Measurements from ENCODE around the gene NUP37.
"Not testable (repeated sequence)": the region's sequence is repeated elsewhere in the genome, so short reads cannot be mapped to it uniquely, and the experiment has no call there.

Gene NUP37

GRCh38 chr12:102089228-102089835 lies 30.6 kb downstream of the NUP37 start:
- DNase-seq (ENCODE audit: low read depth): not testable (repeated sequence)

DNA sequence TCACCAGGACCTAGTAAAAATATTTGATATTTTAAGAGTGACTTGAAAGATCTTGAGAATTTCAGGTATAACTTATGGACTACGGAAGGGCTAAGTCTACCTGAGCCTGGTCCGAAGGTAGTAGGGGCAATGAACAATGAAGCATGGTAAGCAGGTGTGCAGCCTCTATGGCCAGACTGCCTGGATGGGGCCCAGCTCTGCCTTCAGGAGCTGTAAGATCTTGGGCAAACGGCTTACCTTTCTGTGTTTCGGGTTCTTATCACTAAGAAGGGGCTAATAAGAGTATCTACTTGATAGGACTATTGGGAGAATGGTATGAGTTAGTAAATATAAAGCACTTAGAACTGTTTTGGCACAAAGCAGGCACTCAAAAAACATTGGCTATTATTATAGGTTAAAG lies 39.1 kb downstream of the NUP37 start:
- DNase-seq (ENCODE audit: low read depth): no peak

DNA sequence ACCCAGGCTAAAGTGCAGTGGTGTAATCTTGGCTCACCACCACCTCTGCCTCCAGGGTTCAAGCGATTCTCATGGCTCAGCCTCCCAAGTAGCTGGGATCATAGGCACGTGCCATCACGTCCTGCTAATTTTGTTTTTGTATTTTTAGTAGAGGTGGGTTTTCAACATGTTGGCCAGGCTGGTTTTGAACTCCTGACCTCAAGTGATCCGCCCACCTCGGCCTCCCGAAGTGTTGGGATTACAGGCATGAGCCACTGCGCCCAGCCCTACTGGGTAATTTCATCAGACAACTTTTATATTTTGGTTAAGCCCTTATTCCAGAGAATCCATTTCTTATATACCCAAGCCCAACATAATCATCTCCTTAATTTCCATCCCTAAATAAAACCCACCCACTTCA lies 47.8 kb downstream of the NUP37 start:
- DNase-seq (ENCODE audit: low read depth): not testable (repeated sequence)

GRCh38 chr12:102069707-102070106 lies 50.2 kb downstream of the NUP37 start:
- DNase-seq (ENCODE audit: low read depth): no peak

DNA sequence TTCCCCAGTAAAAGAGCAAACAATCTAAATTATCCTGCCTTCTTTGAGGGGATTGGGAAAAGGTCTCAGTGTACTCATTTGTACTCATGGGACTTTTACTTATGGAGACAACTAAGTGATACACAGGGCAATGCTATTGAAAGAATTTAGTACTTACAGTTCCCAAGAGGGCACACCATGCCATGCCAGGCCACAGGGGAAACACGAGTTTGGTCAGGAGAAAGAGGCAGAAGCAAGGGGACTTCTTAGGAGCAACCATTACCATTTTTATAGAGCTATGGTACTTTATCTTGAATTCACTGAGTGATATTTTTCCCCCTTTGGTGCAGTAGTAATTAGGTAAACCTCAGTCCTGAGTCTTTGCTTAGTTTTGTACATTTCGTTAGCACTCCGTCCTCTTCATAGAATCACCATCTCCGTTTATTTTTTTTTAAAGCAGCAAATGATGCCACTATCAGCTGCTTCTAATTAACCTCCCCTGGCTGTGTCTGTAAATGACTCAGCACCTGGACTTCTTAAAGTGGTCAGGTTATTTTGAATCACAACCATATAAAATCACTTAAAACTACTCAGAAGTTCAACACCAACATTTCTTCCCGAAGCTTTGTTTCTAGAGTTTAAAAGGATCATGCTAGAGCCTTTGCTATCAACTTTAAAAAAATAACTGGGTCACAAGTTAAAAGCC lies 52.2 kb downstream of the NUP37 start:
- peak; percentile 67 for DNase-seq (ENCODE audit: low read depth)

- no peak for DNase-seq (ENCODE audit: low read depth)
Measured at GRCh38 chr12:102064476-102064875, 55.4 kb downstream of the NUP37 start.

GRCh38 chr12:102063069-102063468 lies 56.8 kb downstream of the NUP37 start:
- no peak for DNase-seq (ENCODE audit: low read depth)

GRCh38 chr12:102062419-102062806 lies 57.5 kb downstream of the NUP37 start:
- DNase-seq (ENCODE audit: low read depth): no peak

DNA sequence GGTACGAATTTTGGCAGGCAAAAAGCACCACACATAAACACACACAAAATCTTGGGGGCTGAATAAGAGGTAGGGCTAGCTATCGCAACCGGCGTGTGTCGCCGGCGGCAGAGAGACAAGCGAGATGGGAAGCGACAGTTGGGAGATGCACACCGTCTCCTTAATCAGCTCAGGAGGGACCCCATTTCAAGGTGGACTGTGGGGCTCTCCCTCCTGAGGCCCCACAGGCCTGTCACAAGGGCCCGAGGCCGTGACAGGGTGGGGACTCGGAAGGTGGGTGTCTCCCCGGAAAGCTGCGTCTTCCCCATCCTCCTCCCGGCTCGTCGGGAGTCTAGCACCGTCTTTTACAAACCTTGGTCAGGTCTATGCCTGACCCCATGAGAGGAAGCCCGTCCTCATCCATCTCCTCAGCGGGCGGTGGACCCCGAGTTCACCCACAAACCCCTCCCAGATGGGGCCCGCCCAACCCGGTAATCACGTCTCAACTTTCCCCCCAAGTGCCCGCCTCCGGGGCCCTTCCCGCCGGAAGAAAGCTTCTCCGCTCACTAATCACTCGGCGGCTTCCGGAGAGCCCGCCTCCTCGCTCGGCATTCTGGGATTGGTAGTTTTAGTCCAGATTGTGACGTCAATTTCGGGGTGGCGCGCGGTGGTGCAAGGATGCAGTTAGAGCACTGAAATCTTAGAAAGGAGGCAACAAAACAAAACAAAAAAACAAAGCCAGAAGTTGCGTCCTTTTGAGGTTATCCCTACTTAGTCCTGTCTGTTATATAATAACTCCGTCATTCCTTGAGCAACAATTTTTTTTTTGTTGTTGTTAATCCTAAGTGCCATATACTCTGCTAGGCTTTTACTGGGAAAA lies 58.1 kb downstream of the NUP37 start, which contains the start of gene WASHC3:
WASHC3 (minus strand) TSS at position 432 of the 859 bp plus-strand sequence; CDS start at position 403, 29 bp downstream.
- DNase-seq (ENCODE audit: low read depth): peak; percentile 93

- DNase-seq (ENCODE audit: low read depth): no peak
Measured at GRCh38 chr12:102061096-102061559, 58.8 kb downstream of the NUP37 start.

GRCh38 chr12:102059343-102059742 lies 60.6 kb downstream of the NUP37 start:
- DNase-seq (ENCODE audit: low read depth): no peak

DNA sequence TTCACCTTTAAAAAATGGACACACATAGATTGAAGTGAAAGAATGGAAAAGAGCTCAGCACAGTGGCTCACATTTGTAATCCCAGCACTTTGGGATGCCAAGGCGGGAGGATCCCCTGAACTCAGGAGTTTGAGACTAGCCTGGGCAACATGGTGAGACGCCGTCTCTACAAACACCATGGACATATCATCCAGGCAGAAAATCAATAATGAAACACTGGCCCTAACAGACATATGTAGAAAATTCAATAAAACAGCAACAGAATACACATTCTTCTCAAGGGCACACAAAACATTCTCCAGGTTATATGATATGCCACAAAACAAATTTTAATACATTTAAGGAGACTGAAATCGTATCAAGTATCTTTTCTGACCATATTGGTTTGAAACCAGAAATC lies 65.6 kb downstream of the NUP37 start:
- DNase-seq (ENCODE audit: low read depth): no peak

GRCh38 chr12:102053062-102053349 lies 66.9 kb downstream of the NUP37 start:
- no peak for DNase-seq (ENCODE audit: low read depth)

GRCh38 chr12:102052192-102053061 lies 67.5 kb downstream of the NUP37 start:
- DNase-seq (ENCODE audit: low read depth): no peak

DNA sequence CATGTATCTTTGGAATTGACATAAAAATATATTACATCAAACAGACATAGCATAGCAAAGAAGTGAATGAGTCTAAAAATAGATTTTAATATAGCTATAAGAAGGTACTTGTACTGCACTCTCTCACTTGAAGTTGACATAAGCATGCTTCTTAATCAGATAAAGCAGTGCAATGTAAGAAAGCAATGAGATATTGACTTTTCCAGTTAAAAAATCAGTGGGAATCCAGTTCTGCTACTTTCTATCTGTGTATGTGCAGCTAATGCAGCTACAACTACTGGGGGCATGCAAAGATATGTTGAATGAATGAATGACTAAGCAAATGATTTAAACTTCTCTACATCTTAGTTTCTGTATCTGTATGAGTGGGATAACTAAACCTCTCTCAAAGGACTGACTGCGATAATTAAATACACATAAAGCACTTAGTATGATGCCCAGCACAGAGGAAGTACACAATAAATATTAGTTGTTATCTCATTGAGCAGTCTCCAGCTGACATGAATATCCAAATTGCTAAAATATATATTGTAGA lies 68.4 kb downstream of the NUP37 start:
- DNase-seq (ENCODE audit: low read depth): no peak

GRCh38 chr12:102050660-102051430 lies 69.1 kb downstream of the NUP37 start:
- DNase-seq (ENCODE audit: low read depth): no peak

DNA sequence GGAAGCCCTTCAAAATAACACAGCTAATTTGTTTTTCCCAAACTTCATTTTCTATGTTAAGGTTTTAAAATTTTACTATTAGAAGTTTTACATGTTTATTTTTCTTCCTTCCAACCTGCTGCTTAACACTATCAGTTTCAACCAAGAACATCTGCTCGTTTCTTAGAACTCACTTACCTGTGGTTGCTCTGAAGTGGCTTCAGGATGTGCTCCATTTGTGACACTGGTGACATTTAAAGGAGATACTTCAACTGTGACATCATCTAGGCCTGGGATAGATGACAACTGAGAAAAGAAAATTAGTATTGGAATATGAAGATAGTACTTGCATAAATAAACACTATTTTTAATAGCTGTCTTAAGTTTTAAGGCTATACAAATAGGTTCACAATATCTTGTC lies 76.0 kb downstream of the NUP37 start:
- no peak for DNase-seq (ENCODE audit: low read depth)

GRCh38 chr12:102033991-102034745 lies 85.7 kb downstream of the NUP37 start:
- no peak for DNase-seq (ENCODE audit: low read depth)

- no peak for DNase-seq (ENCODE audit: low read depth)
Measured at GRCh38 chr12:102031852-102032251, 88.1 kb downstream of the NUP37 start.

DNA sequence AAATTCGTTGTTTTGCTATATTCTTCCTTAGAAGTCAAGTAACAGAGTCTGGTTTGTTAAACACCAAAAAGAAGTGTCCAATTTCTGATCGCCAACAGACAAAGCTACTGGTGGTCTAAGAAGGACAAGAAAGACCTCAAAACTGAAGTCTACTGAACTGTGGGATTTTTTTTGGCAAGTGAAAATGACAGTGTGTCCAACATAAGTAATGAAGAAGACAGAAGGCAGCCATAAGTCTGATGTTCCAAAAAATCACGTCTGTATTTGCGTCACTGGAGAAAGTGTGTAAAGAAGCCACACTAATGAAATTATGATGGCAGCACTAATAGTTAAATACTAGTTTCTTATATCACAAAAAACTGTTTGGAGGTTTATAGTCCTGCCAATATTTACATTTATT lies 90.8 kb downstream of the NUP37 start:
- no peak for DNase-seq (ENCODE audit: low read depth)
